ENCODE results near the gene APLP1. TPM values are rescaled to one million over a fixed set of nuclear protein-coding genes. Genes with fewer than 3 reads are reported as not detected.
A peak's percentile ranks its signal among the peaks of the same experiment; 100 is the strongest.
"Not testable (repeated sequence)": the region's sequence is repeated elsewhere in the genome, so short reads cannot be mapped to it uniquely, and the experiment has no call there.

Gene APLP1
- 1.6 and 6.6 TPM in 2 replicates for total RNA-seq (2014; rRNA removed; shearing (Covaris generic))
- polyA plus RNA-seq (2015; cell fraction: cytosol; rRNA removed): 2.5 and 2.7 TPM in 2 replicates
- polyA plus RNA-seq (2015; cell fraction: nucleus; rRNA removed): 1.9 and 3.0 TPM in 2 replicates

- no peak for DNase-seq (ENCODE audit: low read depth)
Measured at GRCh38 chr19:35868172-35868822, at the start of gene APLP1. APLP1 (plus strand) TSS chr19:35868574; CDS start chr19:35868637, 63 bp downstream.

GRCh38 chr19:35822579-35822978, 45.8 kb upstream of the APLP1 start:
- DNase-seq (ENCODE audit: low read depth): no peak

- DNase-seq (ENCODE audit: low read depth): no peak
Measured at GRCh38 chr19:35824150-35824549, 44.2 kb upstream of the APLP1 start.

- peak; percentile 18 for DNase-seq (ENCODE audit: low read depth)
Measured at GRCh38 chr19:35828692-35829301, 39.6 kb upstream of the APLP1 start.

GRCh38 chr19:35830986-35831385, 37.4 kb upstream of the APLP1 start:
- DNase-seq (ENCODE audit: low read depth): no peak

- no peak for DNase-seq (ENCODE audit: low read depth)
Measured at GRCh38 chr19:35832054-35832453, 36.3 kb upstream of the APLP1 start.

- DNase-seq (ENCODE audit: low read depth): no peak
Measured at GRCh38 chr19:35833972-35834371, 34.4 kb upstream of the APLP1 start.

- not testable (repeated sequence) for DNase-seq (ENCODE audit: low read depth)
Measured at GRCh38 chr19:35836096-35836495, 32.3 kb upstream of the APLP1 start.

- no peak for DNase-seq (ENCODE audit: low read depth)
Measured at GRCh38 chr19:35841961-35842595, 26.3 kb upstream of the APLP1 start.

- no peak for DNase-seq (ENCODE audit: low read depth)
Measured at GRCh38 chr19:35842666-35843272, 25.6 kb upstream of the APLP1 start.

GRCh38 chr19:35843676-35844481, 24.5 kb upstream of the APLP1 start:
- DNase-seq (ENCODE audit: low read depth): no peak

- no peak for DNase-seq (ENCODE audit: low read depth)
Measured at GRCh38 chr19:35844482-35845214, 23.7 kb upstream of the APLP1 start.

GRCh38 chr19:35845215-35846037, 22.9 kb upstream of the APLP1 start:
- no peak for DNase-seq (ENCODE audit: low read depth)

- DNase-seq (ENCODE audit: low read depth): no peak
Measured at GRCh38 chr19:35846038-35846668, 22.2 kb upstream of the APLP1 start.

- DNase-seq (ENCODE audit: low read depth): no peak
Measured at GRCh38 chr19:35847911-35848310, 20.5 kb upstream of the APLP1 start.

- DNase-seq (ENCODE audit: low read depth): no peak
Measured at GRCh38 chr19:35848486-35848885, 19.9 kb upstream of the APLP1 start.

GRCh38 chr19:35848919-35849505, 19.4 kb upstream of the APLP1 start:
- DNase-seq (ENCODE audit: low read depth): no peak

- DNase-seq (ENCODE audit: low read depth): no peak
Measured at GRCh38 chr19:35851213-35852028, 17.0 kb upstream of the APLP1 start.

Data from HT1080 (cell line).